HTR-8/SVneo (cell line): ENCODE results near the gene MTRF1.

ENCODE experiments used
- DNase-seq: peaks from one replicate; pipeline ENCODE4 v3.0.0; 2011; ENCODE audit warnings: low spot score, mixed read lengths; ENCODE audit not compliant: insufficient read length
- FAIRE-seq: peaks from 2 replicates; lab custom pipeline; 2011; peaks lifted over from hg19 to GRCh38; lab: Jason Lieb, UNC

The MTRF1 gene, protein sequence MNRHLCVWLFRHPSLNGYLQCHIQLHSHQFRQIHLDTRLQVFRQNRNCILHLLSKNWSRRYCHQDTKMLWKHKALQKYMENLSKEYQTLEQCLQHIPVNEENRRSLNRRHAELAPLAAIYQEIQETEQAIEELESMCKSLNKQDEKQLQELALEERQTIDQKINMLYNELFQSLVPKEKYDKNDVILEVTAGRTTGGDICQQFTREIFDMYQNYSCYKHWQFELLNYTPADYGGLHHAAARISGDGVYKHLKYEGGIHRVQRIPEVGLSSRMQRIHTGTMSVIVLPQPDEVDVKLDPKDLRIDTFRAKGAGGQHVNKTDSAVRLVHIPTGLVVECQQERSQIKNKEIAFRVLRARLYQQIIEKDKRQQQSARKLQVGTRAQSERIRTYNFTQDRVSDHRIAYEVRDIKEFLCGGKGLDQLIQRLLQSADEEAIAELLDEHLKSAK

DNA sequence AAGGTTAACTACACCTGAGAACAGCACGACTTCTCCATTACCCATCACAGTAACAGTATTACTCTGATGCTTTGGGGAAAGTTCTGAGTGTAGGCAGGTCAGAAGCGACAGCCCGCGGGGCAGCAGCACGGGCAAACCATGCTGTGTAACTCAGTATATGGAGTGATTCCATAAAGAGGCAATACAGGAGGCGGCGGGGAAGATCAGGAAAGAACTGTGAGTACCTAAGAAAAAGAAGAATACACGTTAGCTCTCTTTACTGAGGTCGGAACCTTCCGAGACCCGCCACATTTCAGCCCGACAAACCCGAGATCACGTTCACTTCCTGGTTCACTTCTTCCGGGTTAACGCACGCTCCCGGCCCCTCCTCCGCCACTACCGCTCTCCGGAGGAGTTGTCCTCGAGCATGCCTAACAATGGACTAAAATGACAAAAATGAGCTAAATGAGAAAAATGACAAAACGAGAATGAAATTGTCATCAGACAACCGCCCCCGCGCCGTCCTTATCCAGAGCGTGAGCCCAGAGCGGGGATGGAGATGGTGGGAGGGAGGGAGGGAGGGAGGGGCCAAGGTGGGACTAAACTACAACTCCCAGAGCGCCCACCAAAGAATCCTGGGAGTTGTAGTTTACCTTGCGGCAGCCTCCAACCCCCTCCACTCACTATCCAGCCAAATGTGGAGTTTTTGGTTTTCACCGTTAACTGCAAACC is at the start of gene MTRF1:
Gene MTRF1, minus strand, starts transcription at position 316 of the 711 bp plus-strand sequence. CDS start 2,669 bp downstream, outside the sequence.
- peak; percentile 81 for DNase-seq
- FAIRE-seq, result peak; percentile 9

DNA sequence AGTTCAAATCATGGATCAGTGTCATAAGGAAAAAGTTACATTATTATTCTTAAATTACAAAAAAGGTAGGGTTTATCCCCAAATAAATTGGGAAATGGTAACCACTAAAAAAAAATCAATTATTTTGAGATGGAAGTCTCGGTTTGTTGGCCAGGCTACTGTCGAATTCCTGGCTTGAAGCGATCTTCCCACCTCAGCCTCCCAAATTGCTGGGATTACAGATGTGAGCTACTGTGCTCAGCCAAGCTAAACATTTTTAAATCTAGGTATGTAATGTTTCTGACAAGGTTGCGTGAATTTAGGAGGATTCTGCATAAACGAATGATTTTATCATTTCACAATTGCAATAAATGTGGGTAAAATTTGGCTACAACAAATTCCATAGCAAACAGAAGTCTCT is 49.7 kb upstream of the MTRF1 start:
- FAIRE-seq, result no peak

DNA sequence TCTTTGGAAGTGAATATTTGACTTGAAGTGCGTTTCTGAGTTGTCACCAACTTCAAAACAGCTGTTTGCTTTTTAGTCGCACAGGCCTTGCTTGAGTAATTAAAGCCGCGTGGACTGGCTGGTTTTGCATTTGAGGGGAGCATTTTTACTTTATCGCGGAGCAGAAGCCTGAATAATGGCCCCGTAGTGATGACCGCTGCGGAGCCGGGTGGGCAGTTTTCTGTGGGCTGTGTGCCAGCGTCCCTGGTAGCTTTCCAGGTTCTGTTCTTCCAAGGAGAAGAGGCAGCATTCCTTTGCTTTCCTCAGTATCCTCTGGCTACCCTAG is 48.8 kb upstream of the MTRF1 start:
- FAIRE-seq (no peak), DNase-seq (peak; percentile 25)

More for the DNA sequence above, 49.7 kb upstream of the MTRF1 start:
- DNase-seq, result no peak

DNA sequence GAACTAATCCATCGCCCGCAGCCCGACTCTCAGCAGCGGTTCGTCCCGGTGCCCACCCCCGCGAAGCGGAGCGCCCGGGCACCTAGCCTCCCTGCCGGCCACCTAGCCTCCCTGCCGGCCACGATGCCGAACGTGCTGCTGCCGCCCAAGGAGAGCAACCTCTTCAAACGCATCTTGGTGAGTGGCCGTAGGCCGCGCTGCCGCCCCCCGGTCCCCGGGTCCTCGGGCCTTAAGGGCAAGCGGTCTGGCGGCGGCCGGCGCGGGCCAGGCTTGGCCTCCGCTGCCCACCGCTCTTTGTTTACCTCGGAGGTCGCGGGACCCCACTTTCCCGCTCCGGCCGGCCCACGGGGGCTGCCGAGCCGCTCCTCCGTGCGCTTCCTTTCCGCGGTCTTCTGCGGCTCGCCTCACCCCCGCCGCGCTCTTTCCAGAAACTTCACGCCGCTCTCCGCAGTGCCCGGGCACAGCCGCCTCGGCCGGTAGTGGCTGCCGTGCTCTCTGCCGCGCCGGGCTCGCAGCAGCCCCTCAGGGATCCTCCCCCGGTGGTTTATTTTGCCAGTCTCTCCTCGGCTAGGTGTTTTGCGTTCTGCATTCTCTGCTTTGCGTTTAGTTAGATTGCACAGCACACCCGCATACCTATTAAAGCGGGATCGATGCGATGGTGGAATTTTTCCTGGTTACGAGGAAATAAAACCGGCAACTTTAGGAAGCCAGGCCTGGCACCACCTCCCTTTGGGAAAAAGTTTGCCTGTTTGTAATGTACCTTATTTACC is 48.2 kb upstream of the MTRF1 start:
- FAIRE-seq (no peak), DNase-seq (no peak)

DNA sequence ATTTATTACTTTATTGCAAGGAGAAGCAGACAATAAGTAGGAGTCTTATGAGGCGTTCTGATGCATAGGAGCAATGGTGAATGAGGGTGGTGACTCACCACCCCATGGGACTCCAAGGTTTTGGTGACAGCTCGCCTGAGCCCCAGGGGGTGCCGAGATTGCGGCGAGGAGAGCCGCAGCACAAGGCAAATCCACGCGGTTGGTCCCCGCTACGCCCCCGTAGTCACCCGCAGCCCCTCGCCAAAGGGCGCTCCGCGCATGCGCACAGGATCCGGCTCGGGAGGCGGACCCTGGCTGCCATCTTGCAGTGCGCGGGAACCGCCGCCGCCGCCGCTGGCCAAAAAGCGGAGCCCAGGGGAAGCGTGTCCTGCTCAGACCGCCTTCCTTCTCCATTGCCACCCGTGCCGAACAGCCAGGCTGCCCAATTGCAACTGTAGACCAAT is 47.6 kb upstream of the MTRF1 start, which contains the start of gene NAA16:
Gene NAA16, plus strand, starts transcription at position 305 of the 443 bp plus-strand sequence. CDS start 262 bp downstream, outside the sequence.
- DNase-seq, result peak; percentile 87
- FAIRE-seq, result peak; percentile 58

DNA sequence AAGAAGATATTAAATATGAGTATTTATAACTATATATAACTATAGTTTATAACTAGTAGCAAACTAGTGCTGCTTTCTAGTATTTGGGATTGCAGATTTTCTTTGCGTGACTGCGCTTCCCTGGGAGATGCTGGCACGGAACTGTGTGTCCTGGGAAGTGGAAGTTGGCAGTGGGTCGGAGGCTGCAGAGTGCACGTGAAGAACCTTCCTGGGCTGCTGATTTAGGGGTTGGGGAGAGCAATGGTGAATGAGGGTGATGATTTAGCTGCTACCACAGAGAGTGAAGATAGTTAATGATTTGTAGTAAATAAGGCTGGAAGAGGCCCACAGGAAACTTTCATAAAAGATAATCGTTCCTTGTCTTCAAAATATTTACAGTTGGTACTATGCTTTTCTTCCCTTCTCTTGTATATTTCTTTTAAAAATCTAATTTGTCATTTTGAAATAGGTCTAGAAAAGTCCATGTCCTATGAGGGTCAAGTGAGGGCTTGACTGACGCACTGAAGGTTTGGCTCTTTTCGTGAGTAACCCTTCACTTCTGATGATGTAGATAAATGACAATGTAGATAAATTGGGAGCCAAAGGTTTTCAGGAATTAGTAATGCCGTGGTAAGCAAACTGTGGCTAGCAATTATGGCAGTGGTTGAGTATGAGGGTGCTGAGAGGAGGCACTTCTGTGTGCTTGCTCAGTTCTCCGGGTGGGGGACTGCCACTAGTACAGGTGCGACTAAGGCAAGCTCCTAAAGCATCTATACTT is 44.7 kb upstream of the MTRF1 start:
- no peak for DNase-seq
- FAIRE-seq, result no peak

DNA sequence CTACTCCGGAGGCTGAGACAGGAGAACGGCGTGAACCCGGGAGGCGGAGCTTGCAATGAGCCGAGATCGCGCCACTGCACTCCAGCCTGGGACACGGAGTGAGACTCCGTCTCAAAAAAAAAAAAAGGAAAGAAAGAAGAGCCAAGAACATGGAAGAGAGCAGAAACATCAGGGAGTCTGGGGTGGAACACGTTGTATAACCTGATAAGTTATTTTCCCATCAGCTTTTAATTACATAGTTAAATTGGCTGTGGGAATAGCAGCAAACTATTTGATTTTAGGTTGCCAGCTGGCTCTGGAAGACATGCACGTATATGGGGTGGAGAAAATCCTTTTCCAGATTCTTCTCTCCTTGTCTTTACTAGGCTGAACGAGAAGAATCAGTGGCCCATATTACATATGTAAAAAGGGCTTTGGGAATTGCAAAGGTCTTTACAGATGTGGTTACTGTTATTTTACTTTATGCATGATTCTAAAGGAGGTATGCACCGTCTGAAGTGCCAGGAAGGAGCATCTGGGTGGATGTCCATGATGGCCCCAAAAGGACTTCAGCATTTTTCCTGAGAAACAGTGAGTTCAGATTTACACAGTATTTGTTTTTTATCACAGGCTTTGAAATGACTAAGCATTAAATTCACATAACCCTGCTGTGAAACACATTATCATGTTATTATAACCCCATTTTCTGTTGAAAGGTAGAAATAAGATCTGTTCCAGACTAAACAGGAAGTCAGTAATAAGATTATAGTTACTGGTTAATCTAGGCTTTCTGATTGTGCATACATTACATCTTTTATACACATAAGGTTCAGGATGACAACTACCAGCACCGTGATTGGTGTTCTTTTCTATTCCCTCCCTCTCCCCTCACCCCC is 43.1 kb upstream of the MTRF1 start:
- no peak for FAIRE-seq
- DNase-seq, result no peak

DNA sequence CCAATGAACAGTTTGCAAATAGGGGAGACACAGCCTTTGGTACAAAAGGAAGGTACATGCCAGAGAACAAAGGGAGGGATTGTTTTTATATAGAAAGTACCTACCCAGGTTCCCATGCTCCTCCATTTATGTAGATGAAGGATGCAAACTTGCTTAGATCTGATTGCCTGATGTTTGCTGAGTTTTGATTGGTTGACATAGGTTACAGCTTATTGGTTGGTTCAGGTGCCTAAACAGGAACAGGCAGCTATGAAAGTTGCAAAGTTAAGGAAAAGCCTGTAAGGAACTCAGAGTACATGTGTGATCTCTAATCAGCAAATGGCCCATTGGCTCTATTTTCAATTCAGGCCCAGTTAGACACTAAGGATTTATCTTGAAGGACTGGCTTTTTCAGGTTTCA is 41.2 kb upstream of the MTRF1 start:
- DNase-seq, result no peak
- no peak for FAIRE-seq

DNA sequence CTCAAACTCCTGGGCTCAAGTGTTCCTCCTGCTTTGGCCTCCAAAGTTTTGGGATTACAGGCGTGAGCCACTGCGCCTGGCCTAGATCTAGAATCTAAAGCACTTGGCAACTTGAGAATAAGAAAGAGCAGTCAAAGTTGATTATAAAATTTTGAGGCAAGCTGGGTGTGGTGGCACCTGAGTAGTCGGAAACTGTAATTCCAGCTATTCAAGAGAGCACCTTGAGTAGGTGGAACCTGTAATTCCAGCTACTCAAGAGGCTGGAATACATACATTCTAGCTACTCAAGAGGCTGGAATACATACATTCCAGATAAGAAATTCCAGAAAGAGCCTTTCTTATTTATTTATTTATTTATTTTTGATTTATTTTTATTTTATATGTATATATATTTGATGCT is 39.4 kb upstream of the MTRF1 start:
- FAIRE-seq, result no peak
- no peak for DNase-seq

DNA sequence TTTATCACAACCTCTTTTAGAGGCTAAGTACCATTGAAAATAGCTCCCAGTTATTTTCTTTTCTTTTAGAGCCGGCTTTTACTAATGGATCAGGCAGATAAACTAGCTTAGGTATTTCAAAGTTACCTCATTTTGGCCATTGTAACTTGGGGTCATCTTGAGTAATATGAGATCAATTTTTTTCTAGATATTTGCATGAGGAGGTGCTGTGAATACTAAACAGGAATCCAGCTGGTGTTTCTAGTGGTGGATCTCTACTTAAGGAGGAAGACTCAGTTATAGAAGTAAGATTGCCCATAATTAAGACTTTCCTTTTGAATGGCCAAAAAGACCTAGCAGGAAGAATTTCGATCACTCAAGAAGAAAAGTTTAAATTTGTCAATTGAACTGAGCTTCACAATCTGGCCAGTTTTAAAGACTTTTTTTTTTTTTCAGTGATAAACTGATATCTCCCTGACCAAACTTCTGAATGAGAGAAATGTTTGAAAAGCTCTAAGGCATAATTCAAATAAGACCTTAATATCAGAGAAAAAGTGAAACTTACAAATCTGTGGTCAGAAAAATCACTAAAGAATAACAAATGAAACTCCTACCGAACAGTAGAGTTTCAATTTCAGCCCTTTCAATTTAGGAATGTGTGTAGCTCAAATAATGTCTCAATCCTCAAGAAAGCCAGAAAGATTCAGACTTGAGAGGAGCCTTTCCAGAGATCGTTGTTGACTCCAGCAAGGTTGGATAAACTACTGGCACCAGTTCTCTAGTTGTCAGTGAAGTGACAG is 36.1 kb upstream of the MTRF1 start:
- DNase-seq (no peak), FAIRE-seq (no peak)

DNA sequence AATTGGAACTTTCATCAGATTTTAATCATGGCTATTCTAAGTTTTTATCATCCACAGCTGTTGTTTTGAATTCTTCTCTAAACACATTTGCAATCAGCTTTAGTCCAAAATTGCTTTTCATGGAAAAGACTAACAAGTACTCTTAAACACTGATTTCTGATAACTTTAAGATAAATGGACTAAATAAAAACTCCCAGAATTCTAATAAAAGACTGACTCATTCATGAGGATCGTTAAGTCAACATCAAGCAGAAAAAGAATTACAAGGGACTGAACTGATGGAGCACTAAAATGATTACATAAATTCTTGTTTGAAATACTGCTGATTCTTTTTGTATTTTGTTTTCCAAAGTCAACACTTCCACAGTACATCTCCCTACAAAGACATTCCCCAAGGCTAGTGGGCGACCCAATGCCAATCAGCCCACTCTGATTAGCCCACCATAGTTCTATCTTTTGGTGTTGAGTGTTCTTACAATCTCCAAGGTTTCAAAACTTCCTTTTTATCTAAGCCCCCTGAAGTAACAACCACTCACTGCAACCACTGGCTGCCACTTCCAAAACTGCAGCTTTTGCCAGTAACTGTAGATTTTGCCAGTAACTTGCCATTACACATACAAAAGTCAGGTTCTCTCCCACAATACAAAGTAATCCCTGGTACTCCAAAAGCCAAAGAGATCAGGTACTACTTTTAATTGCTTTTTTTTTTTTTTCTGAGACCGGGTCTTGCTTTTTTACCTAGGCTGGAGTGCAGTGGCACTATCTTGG is 33.7 kb upstream of the MTRF1 start:
- no peak for DNase-seq

DNA sequence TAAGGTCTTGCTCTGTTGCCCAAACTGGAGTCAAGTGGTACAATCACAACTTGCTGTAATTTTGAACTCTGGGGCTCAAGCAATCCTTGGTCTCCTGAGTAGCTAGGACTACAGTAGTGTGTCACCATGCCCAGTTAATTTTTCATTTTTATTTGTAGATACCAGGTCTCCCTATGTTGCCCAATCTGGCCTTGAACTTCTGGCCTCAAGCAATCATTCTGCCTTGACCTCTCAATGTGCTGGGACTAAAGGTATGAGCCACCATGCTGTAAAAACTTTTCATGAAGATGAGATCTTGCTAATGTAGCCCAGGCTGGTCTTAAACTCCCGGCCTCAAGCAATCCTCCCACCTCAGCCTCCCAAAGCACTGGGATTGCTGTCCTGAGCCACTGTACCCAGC is 32.6 kb upstream of the MTRF1 start:
- DNase-seq, result no peak
- no peak for FAIRE-seq

More for the DNA sequence above, 33.7 kb upstream of the MTRF1 start:
- FAIRE-seq, result no peak

DNA sequence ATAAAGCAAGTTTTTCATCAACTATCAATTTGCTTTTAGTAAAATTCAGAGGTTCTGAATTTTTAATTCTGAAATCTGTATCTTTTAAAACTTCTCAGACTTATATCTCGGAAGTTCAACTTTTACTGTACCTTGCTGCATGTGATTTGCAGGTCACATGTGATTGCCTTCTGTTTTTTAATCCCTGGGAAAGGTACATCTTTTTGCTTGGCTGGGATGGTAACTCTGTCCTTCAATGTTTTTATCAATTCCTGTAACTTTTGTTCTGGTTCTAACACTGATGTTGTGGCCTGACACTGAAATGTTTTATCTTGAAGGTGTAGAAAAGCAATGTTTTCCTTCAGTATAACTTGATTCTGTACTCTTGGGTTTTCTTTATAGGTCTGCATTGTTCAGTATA is 31.5 kb upstream of the MTRF1 start:
- no peak for FAIRE-seq
- no peak for DNase-seq

DNA sequence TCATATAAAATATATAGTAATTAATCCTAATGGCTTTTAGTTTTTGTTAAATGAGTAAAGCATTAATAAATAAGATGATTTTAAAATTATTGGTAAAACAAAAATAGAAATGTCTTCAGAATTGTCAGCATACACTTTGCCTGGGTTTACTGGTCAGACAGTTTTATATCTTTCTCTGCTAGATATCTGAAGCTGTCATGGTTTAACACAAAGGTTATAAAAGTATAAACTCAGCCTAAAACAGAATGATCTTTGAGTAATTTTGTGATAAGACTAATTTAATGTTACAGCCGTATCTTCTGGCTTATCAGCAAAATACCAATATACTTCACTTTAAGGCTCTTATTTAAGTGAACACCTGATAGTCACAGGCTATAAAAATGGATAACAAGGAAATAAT is 29.9 kb upstream of the MTRF1 start:
- DNase-seq (no peak), FAIRE-seq (no peak)

DNA sequence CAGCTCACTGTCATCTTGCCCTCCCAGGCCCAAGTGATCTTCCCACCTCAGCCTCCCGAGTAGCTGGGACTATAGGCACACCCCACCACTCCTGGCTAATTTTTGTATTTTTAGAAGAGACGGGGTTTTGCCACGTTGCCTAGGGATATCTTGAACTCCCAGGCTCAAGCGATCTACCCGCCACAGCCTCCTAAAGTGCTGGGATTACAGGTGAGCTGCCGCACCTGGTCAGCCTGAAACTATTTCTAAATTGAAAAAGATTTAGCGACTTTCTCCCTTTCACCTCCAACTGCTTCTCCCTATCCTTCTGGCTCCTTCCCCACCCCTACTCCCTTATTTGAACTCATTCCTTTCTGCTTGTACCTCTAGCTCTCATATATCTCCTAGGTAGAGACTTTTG is 27.9 kb upstream of the MTRF1 start:
- FAIRE-seq, result no peak

DNA sequence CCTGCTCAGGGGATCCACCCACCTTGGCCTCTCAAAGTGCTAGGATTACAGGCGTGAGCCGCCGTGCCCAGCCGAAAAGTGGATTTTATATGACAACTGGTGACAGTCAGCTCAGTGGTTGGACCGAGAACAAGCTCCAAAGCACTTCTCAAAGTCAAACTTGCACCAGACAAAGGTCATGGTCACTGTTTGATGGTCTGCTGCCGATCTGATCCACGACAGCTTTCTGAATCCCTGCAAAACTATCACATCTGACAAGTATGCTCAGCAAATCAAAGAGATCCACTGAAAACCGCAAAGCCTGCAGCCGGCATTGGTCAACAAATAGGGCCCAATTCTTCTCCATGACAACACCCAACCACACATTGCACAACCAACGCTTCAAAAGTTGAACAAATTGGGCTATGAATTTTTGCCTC is 26.1 kb upstream of the MTRF1 start:
- no peak for FAIRE-seq
- DNase-seq, result no peak

More for the DNA sequence above, 27.9 kb upstream of the MTRF1 start:
- DNase-seq, result no peak

DNA sequence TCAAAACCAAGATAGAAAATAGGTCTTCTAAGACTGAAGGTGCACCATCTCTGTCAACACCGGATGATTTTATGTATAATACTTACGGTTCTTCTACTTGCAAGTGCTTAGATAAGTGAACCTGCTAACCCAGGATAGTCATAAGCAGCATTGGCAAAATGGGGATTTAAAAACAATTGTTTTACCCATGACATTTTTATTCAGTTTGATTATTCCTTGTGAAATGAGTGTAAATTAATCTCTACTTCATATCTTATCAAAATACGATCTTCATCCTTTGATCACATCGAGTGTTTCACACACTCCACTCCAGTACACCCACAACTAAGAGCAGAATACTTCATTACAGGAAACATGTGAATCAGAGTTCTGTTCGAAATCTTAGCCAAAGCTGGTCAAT is 23.0 kb upstream of the MTRF1 start:
- no peak for FAIRE-seq
- DNase-seq, result no peak
